ENCODE measurements around the gene WBP1.

The WBP1 gene

GRCh38 chr2:74503506-74504475 lies 45.6 kb downstream of the WBP1 start:
- no peak for DNase-seq

GRCh38 chr2:74504591-74504990 lies 46.4 kb downstream of the WBP1 start:
- no peak for DNase-seq

GRCh38 chr2:74505448-74506246 lies 47.4 kb downstream of the WBP1 start:
- DNase-seq: no peak

- peak; percentile 94 to 100 (median 98) for DNase-seq
Observed at GRCh38 chr2:74507145-74507925, 49.1 kb downstream of the WBP1 start, which contains the start of gene PCGF1. PCGF1 (minus strand) TSS chr2:74507695; CDS start chr2:74507668, 27 bp downstream.

- DNase-seq: peak in 2 of 6 experiments; percentile 13 to 51
Observed at GRCh38 chr2:74507926-74508520, 49.8 kb downstream of the WBP1 start.

GRCh38 chr2:74510272-74510671 lies 52.0 kb downstream of the WBP1 start:
- DNase-seq: no peak
